GM12878 (cell line): ENCODE data around the gene GSTM4. TPM values are rescaled to one million over a fixed set of nuclear protein-coding genes. Genes with fewer than 3 reads are reported as not detected.

Source experiments
- ATAC-seq: fragments of 200-7000 bp; cut with Tn5 transposase; 3 replicates; pipeline ENCODE4 v1.9.1; 2020; ENCODE audit warnings: mild to moderate bottlenecking, moderate library complexity
- BruUV-seq: library from RNA; stranded (reverse); fragments of 400-500 nt; replicated peaks from 2 replicates; lab custom pipeline; 2021; lab: Mats Ljungman, UMichigan
- CTCF ChIA-PET: fragments of 300-600 bp; sonication (Branson Sonifier 250); formaldehyde crosslinking; extraction: SDS; loops from one replicate; lab custom pipeline; 2021; ENCODE audit warnings: inconsistent platforms; lab: Yijun Ruan, JAX
- POLR2A ChIA-PET: fragments of 350-600 bp; formaldehyde crosslinking; extraction: SDS; loops from one replicate; lab custom pipeline; 2021; ENCODE audit warnings: inconsistent platforms; lab: Charles Lee
- RAD21 ChIA-PET: fragments of 300-600 bp; sonication (Branson Sonifier 250); formaldehyde crosslinking; loops from one replicate; lab custom pipeline; 2023; ENCODE audit warnings: antibody characterized with exemption; ENCODE audit not compliant: unreplicated experiment; lab: Charles Lee
- SMC1A ChIA-PET: fragments of 300-600 bp; sonication (Branson Sonifier 250); formaldehyde crosslinking; loops from one replicate; lab custom pipeline; 2023; ENCODE audit not compliant: unreplicated experiment, uncharacterized antibody; lab: Charles Lee
- DNase-seq: peaks from one replicate; pipeline ENCODE4 v3.0.0-alpha.2; 2011; ENCODE audit warnings: low read depth, low spot score
- FAIRE-seq: peaks from 3 replicates; lab custom pipeline; 2011; peaks lifted over from hg19 to GRCh38; lab: Jason Lieb, UNC
- H2AFZ ChIP-seq: 2 replicates; pipeline ENCODE4 v1.6.0; 2011; ENCODE audit warnings: low read depth, low read length, control low read depth; ENCODE audit not compliant: control insufficient read depth
- H3K27ac ChIP-seq: 2 replicates; pipeline ENCODE4 v1.5.1; 2011; ENCODE audit warnings: control low read depth; ENCODE audit not compliant: control insufficient read depth, insufficient read depth
- H3K27me3 ChIP-seq, 2 experiments: replicated peaks in 1 of 2; 2 replicates each; pipeline versions ENCODE4 v1.6.0 to v1.6.1; 2011; ENCODE audit warnings: low read length in 1 of 2; ENCODE audit not compliant: control insufficient read depth in 2 of 2, insufficient read depth in 2 of 2
- H3K36me3 ChIP-seq, 2 experiments: 2 replicates each; pipeline ENCODE4 v1.5.1; 2011; ENCODE audit warnings: low read length in 1 of 2; ENCODE audit not compliant: control insufficient read depth in 2 of 2, insufficient read depth in 2 of 2
- H3K4me1 ChIP-seq: 2 replicates; pipeline ENCODE4 v1.6.1; 2011; ENCODE audit warnings: mild to moderate bottlenecking, low read length, moderate library complexity, mixed read lengths; ENCODE audit not compliant: control insufficient read depth, insufficient read depth
- H3K4me2 ChIP-seq: 2 replicates; pipeline ENCODE4 v1.6.0; 2011; ENCODE audit warnings: control low read depth; ENCODE audit not compliant: control insufficient read depth, insufficient read depth
- H3K4me3 ChIP-seq: fragments of 200-600 bp; sonication (generic); 2 replicates; pipeline ENCODE4 v1.5.1; 2016
- H3K79me2 ChIP-seq: 2 replicates; pipeline ENCODE4 v1.6.0; 2011; ENCODE audit warnings: low read length; ENCODE audit not compliant: control insufficient read depth, insufficient read depth
- H3K9ac ChIP-seq: 2 replicates; pipeline ENCODE4 v1.8.0; 2011; ENCODE audit warnings: low read length, control low read depth, mixed read lengths; ENCODE audit not compliant: control insufficient read depth, insufficient read depth
- H3K9me3 ChIP-seq: replicated peaks from 3 replicates; pipeline ENCODE4 v1.5.1; 2011; ENCODE audit warnings: mild to moderate bottlenecking, low read length; ENCODE audit not compliant: control insufficient read depth, insufficient read depth
- H4K20me1 ChIP-seq: 2 replicates; pipeline ENCODE4 v1.6.0; 2011; ENCODE audit not compliant: control insufficient read depth, insufficient read depth
- CBFB ChIP-seq: IDR thresholded peaks from 2 replicates; pipeline ENCODE4 v1.6.1; 2016; ENCODE audit warnings: antibody characterized with exemption, low read depth
- CHD1 ChIP-seq: IDR thresholded peaks from 2 replicates; pipeline ENCODE4 v1.6.1; 2012; ENCODE audit warnings: low read depth, low read length, improper control_type of control experiment
- EGR1 ChIP-seq, 2 experiments: IDR thresholded peaks; 1 replicate in 1 of 2; 2 replicates in 1 of 2; pipeline ENCODE4 v1.6.1; 2011 to 2012; ENCODE audit warnings: low read depth in 2 of 2, low read length in 2 of 2, borderline replicate concordance in 1 of 2, mild to moderate bottlenecking in 1 of 2, moderate library complexity in 1 of 2
- EP300 ChIP-seq, 2 experiments: fragments of 150-350 bp in 1 of 2; IDR thresholded peaks; 2 replicates each; pipeline ENCODE4 v1.6.1; 2011 to 2012; ENCODE audit warnings: low read depth in 2 of 2, low read length in 2 of 2, borderline replicate concordance in 1 of 2, improper control_type of control experiment in 1 of 2, inconsistent platforms in 1 of 2; ENCODE audit not compliant: control insufficient read depth in 1 of 2
- FOXK2 ChIP-seq: fragments of 450-650 bp; IDR thresholded peaks from 2 replicates; pipeline ENCODE4 v1.6.1; 2017; ENCODE audit warnings: mild to moderate bottlenecking, moderate library complexity
- IRF4 ChIP-seq: IDR thresholded peaks from 2 replicates; pipeline ENCODE4 v1.6.1; 2011; ENCODE audit warnings: low read depth, low read length
- NR2C1 ChIP-seq: fragments of 450-650 bp; IDR thresholded peaks from 2 replicates; pipeline ENCODE4 v1.6.1; 2017; ENCODE audit warnings: antibody characterized with exemption, mild to moderate bottlenecking, moderate library complexity
- RAD21 ChIP-seq: IDR thresholded peaks from 2 replicates; pipeline ENCODE4 v1.6.1; 2011; ENCODE audit warnings: mild to moderate bottlenecking, low read depth, low read length, moderate library complexity; ENCODE audit not compliant: insufficient read depth
- SREBF1 ChIP-seq: IDR thresholded peaks from 2 replicates; pipeline ENCODE4 v1.6.1; 2012; ENCODE audit warnings: mild to moderate bottlenecking, low read length
- TCF3 ChIP-seq: IDR thresholded peaks from 2 replicates; pipeline ENCODE4 v1.6.1; 2012; ENCODE audit warnings: low read depth, mild to moderate bottlenecking, low read length, borderline replicate concordance; ENCODE audit not compliant: insufficient read depth
- WGBS: methylation state at CpG from one replicate; pipeline ENCODE4 v1.1.6; 2016; ENCODE audit warnings: low lambda C conversion rate; ENCODE audit not compliant: insufficient replicate concordance, insufficient coverage; ENCODE audit errors: missing lambda C conversion rate; 5-methylcytosine and 5-hydroxymethylcytosine counted together
- in situ Hi-C: fragments of 300-500 bp; cut with MboI; formaldehyde crosslinking; loops from 9 replicates; pipeline ENCODE4 v1.14.3; 2018; ENCODE audit warnings: mixed read lengths
- intact Hi-C: fragments of 100-400 bp; cut with micrococcal nuclease; formaldehyde crosslinking; loops from one replicate; pipeline ENCODE4 v1.14.2; 2022; ENCODE audit not compliant: unreplicated experiment
- polyA plus RNA-seq, 11 experiments: library from polyadenylated mRNA; depleted of rRNA in 4 of 11; unstranded in 6 of 11; stranded (reverse) in 5 of 11; fragments of >200 nt; fragmentation: Nextera tagmentation in 4 of 11; fragmentation: Illumina TruSeq in 1 of 11; extraction: Ambion mirVana in 4 of 11; extraction: Trizol in 1 of 11; gene quantifications; 1 replicate in 1 of 11; 2 replicates in 10 of 11; pipeline versions ENCODE4 v1.2.1 to v1.2.3, GENCODE V29; 2011 to 2016; ENCODE audit warnings: inconsistent platforms in 2 of 11, missing spikeins in 2 of 11, low read depth in 1 of 11
- total RNA-seq, 4 experiments: library from RNA; depleted of rRNA in 3 of 4; stranded (reverse); fragments of >200 nt in 3 of 4; fragmentation: Illumina TruSeq in 1 of 4; extraction: Trizol in 1 of 4; gene quantifications; 2 replicates each; pipeline versions ENCODE4 v1.2.1 to v1.2.3, GENCODE V29; 2013 to 2021

GSTM4 gene
- total and polyA plus RNA-seq, 10 of the 15 experiments (the other 5 are each of a cell fraction or from before 2014, with no cell fraction given) = 14.3 to 37.2 (median 23.0) TPM

- H3K36me3 ChIP-seq = peaks cover 8 to 29% of the 10 kb centered on the region in 2 experiments; a peak in 3 of 4 replicates
- intact Hi-C loops (no loop called here), in situ Hi-C loops (no loop called here)
- TF ChIP-seq IRF4 = no peak
- TF ChIP-seq FOXK2 = no peak
- no peak for TF ChIP-seq TCF3
- DNase-seq = no peak
- ATAC-seq = no peak
- H3K9me3 ChIP-seq = no peaks in the 10 kb centered on the region
- peaks cover 19% of the 10 kb centered on the region for H3K4me1 ChIP-seq
- H3K9ac ChIP-seq = no peak overlapping the region
- H3K27me3 ChIP-seq = no peaks in the 10 kb centered on the region
- no peak overlapping the region for H3K27ac ChIP-seq
- ChIA-PET CTCF (interaction anchor here (1.0 to 6.3 kb wide), 4 partner anchors 12 to 82 kb away, joined by 6 to 75 read pairs (median 34); partner anchors contain the start of gene GNAI3), RAD21 (interaction anchor here (1.4 kb wide), 1 partner anchor 82 kb away, joined by 5 read pairs; no protein-coding TSS in a partner anchor), POLR2A (interaction anchor here (1.5 kb wide), 1 partner anchor 82 kb away, joined by 5 read pairs; no protein-coding TSS in a partner anchor), SMC1A (interaction anchor here (1.0 to 5.4 kb wide), 3 partner anchors 22 to 82 kb away, joined by 3 to 36 read pairs (median 3); no protein-coding TSS in a partner anchor)
- no peak for FAIRE-seq
- no peaks in the 10 kb centered on the region for H4K20me1 ChIP-seq
- no peak overlapping the region for H2AFZ ChIP-seq
- BruUV-seq = no TSS peak
- H3K4me3 ChIP-seq = no peak overlapping the region
- 92% methylated on average over 22 of the region's 23 CpGs for WGBS
- H3K4me2 ChIP-seq = no peak overlapping the region
- peaks cover 19% of the 10 kb centered on the region for H3K79me2 ChIP-seq
Observed at GRCh38 chr1:109627692-109628399, 28.1 kb upstream of the GSTM4 start.

- ATAC-seq (no peak), DNase-seq (no peak), FAIRE-seq (no peak)
- no TSS peak for BruUV-seq
- no peak overlapping the region for H3K27ac ChIP-seq
- no peak overlapping the region for H3K4me2 ChIP-seq
- H3K9ac ChIP-seq = no peak overlapping the region
- H3K79me2 ChIP-seq = peaks cover 10% of the 10 kb centered on the region
- H3K27me3 ChIP-seq = no peaks in the 10 kb centered on the region
- no peak overlapping the region for H3K4me3 ChIP-seq
- no peak for TF ChIP-seq EP300 (IDR thresholded peaks at IDR 0.05; ENCODE audit: borderline replicate concordance in 1 of 2, control insufficient read depth in 1 of 2, low read depth in 2 of 2, low read length in 2 of 2)
- TF ChIP-seq CBFB = no peak
- no peak for TF ChIP-seq NR2C1
- TF ChIP-seq SREBF1 = no peak
- no peak for TF ChIP-seq CHD1
- no peak for TF ChIP-seq EGR1 (IDR thresholded peaks at IDR 0.05; ENCODE audit: borderline replicate concordance in 1 of 2, low read depth in 2 of 2, low read length in 2 of 2)
- no peak for TF ChIP-seq RAD21
- RAD21 ChIA-PET = interaction anchor here (2.6 to 4.3 kb wide), 2 partner anchors 11 to 83 kb away, joined by 15 to 59 read pairs; no protein-coding TSS in a partner anchor
- H4K20me1 ChIP-seq = no peaks in the 10 kb centered on the region
- in situ Hi-C loops = no loop called here
- H2AFZ ChIP-seq = no peak overlapping the region
- POLR2A ChIA-PET = interaction anchor here (1.5 kb wide), 1 partner anchor 83 kb away, joined by 5 read pairs; no protein-coding TSS in a partner anchor
- H3K36me3 ChIP-seq = peaks cover 8 to 29% of the 10 kb centered on the region in 2 experiments; a peak in 3 of 4 replicates
- 89% methylated on average over 23 of the region's 23 CpGs for WGBS
- H3K9me3 ChIP-seq = no peaks in the 10 kb centered on the region
- peaks cover 10% of the 10 kb centered on the region for H3K4me1 ChIP-seq
- intact Hi-C loops = no loop called here
- CTCF ChIA-PET = interaction anchor here (0.6 to 6.3 kb wide), 5 partner anchors 9 to 83 kb away, joined by 3 to 75 read pairs (median 30); partner anchors contain the start of genes AMPD2, GNAI3 and GNAT2
- SMC1A ChIA-PET = interaction anchor here (1.4 to 5.4 kb wide), 3 partner anchors 15 to 83 kb away, joined by 3 to 36 read pairs (median 5); no protein-coding TSS in a partner anchor
Observed at GRCh38 chr1:109628540-109629321, 27.2 kb upstream of the GSTM4 start.
